SJSA1 (cell line): ENCODE data around the gene TICRR. TPM values are rescaled to one million over a fixed set of nuclear protein-coding genes. Genes with fewer than 3 reads are reported as not detected.
"Not testable (repeated sequence)": the region's sequence is repeated elsewhere in the genome, so short reads cannot be mapped to it uniquely, and the experiment has no call there.

Experiments
- DNase-seq, 2 experiments: peaks; one replicate each; pipeline ENCODE4 v3.0.0-alpha.2; 2015 to 2020; ENCODE audit warnings: low spot score in 2 of 2, low read depth in 1 of 2
- H3K27ac ChIP-seq: fragments of 250-450 bp; sonication (Bioruptor Pico); 2 replicates; pipeline ENCODE4 v1.5.1; 2020; ENCODE audit warnings: mild to moderate bottlenecking, moderate library complexity
- H3K27me3 ChIP-seq: fragments of 250-450 bp; sonication (Bioruptor Pico); replicated peaks from 2 replicates; pipeline ENCODE4 v1.5.1; 2020; ENCODE audit warnings: mild to moderate bottlenecking, moderate library complexity
- H3K36me3 ChIP-seq: fragments of 250-450 bp; sonication (Bioruptor Pico); 2 replicates; pipeline ENCODE4 v1.5.1; 2020; ENCODE audit warnings: mild to moderate bottlenecking
- H3K4me1 ChIP-seq: fragments of 250-450 bp; sonication (Bioruptor Pico); replicated peaks from 2 replicates; pipeline ENCODE4 v1.6.1; 2021; ENCODE audit warnings: mild to moderate bottlenecking
- H3K4me3 ChIP-seq: fragments of 250-450 bp; sonication (Bioruptor Pico); 2 replicates; pipeline ENCODE4 v1.5.1; 2020; ENCODE audit warnings: mild to moderate bottlenecking
- H3K9me3 ChIP-seq: fragments of 250-450 bp; sonication (Bioruptor Pico); replicated peaks from 2 replicates; pipeline ENCODE4 v1.5.1; 2020; ENCODE audit warnings: mild to moderate bottlenecking
- total RNA-seq: library from RNA; depleted of rRNA; stranded (reverse); fragments of >200 nt; shearing (Covaris generic); gene quantifications from 2 replicates; pipeline ENCODE4 v1.2.3, GENCODE V29; 2014

Gene TICRR
- total RNA-seq, 1 experiment from 2014 or later: 10.5 TPM

- H3K4me3 ChIP-seq: no peak overlapping the region
- DNase-seq: no peak
- no peak overlapping the region for H3K27ac ChIP-seq
- no peaks in the 10 kb centered on the region for H3K36me3 ChIP-seq
- peaks cover 11% of the 10 kb centered on the region for H3K27me3 ChIP-seq
- H3K4me1 ChIP-seq: no peaks in the 10 kb centered on the region
- H3K9me3 ChIP-seq: no peaks in the 10 kb centered on the region; the same call in 1 of the 2 replicates
These were observed 21.6 kb upstream of the TICRR start for GRCh38 chr15:89553632-89554031.

GRCh38 chr15:89554247-89554646 is 21.0 kb upstream of the TICRR start:
- Histone ChIP-seq H3K36me3 (no peaks in the 10 kb centered on the region), H3K27ac (no peak overlapping the region), H3K4me3 (no peak overlapping the region), H3K9me3 (no peaks in the 10 kb centered on the region; the same call in 1 of the 2 replicates), H3K4me1 (no peaks in the 10 kb centered on the region), H3K27me3 (peaks cover 15% of the 10 kb centered on the region)
- no peak for DNase-seq

- Histone ChIP-seq H3K36me3 (no peaks in the 10 kb centered on the region), H3K9me3 (no peaks in the 10 kb centered on the region; the same call in 1 of the 2 replicates), H3K4me1 (no peaks in the 10 kb centered on the region), H3K27me3 (peaks cover 21% of the 10 kb centered on the region), H3K4me3 (no peak overlapping the region), H3K27ac (no peak overlapping the region)
- DNase-seq: no peak
These were observed 19.5 kb upstream of the TICRR start for GRCh38 chr15:89555768-89556167.

GRCh38 chr15:89556413-89557262 is 18.6 kb upstream of the TICRR start:
- no peaks in the 10 kb centered on the region for H3K36me3 ChIP-seq
- H3K4me3 ChIP-seq: no peak overlapping the region
- DNase-seq: peak; percentile 44 to 64
- H3K27ac ChIP-seq: no peak overlapping the region
- peaks cover 22% of the 10 kb centered on the region for H3K27me3 ChIP-seq
- H3K4me1 ChIP-seq: no peaks in the 10 kb centered on the region
- H3K9me3 ChIP-seq: no peaks in the 10 kb centered on the region

- Histone ChIP-seq H3K27me3 (peaks cover 24% of the 10 kb centered on the region; the same call in 1 of the 2 replicates), H3K36me3 (no peaks in the 10 kb centered on the region), H3K4me1 (no peaks in the 10 kb centered on the region), H3K9me3 (no peaks in the 10 kb centered on the region), H3K4me3 (no peak overlapping the region), H3K27ac (no peak overlapping the region)
- DNase-seq: no peak
These were observed 15.5 kb upstream of the TICRR start for GRCh38 chr15:89559769-89560264.

GRCh38 chr15:89566181-89566580 is 9.1 kb upstream of the TICRR start:
- no peaks in the 10 kb centered on the region for H3K4me1 ChIP-seq
- no peak for DNase-seq

GRCh38 chr15:89566621-89567294 is 8.5 kb upstream of the TICRR start:
- H3K36me3 ChIP-seq: no peaks in the 10 kb centered on the region
- H3K4me3 ChIP-seq: no peak overlapping the region
- H3K27ac ChIP-seq: no peak overlapping the region
- no peak for DNase-seq
- H3K4me1 ChIP-seq: no peaks in the 10 kb centered on the region
- H3K9me3 ChIP-seq: no peaks in the 10 kb centered on the region
- H3K27me3 ChIP-seq: peaks cover 17% of the 10 kb centered on the region

More at GRCh38 chr15:89566181-89566580, 9.1 kb upstream of the TICRR start:
- H3K27ac ChIP-seq: no peak overlapping the region
- no peak overlapping the region for H3K4me3 ChIP-seq
- no peaks in the 10 kb centered on the region for H3K9me3 ChIP-seq
- H3K27me3 ChIP-seq: peaks cover 17% of the 10 kb centered on the region
- no peaks in the 10 kb centered on the region for H3K36me3 ChIP-seq

- Histone ChIP-seq H3K27me3 (peaks cover 7% of the 10 kb centered on the region; the same call in 1 of the 2 replicates), H3K4me3 (no peak overlapping the region), H3K27ac (no peak overlapping the region), H3K9me3 (no peaks in the 10 kb centered on the region), H3K4me1 (no peaks in the 10 kb centered on the region), H3K36me3 (no peaks in the 10 kb centered on the region)
- no peak for DNase-seq
These were observed 6.1 kb upstream of the TICRR start for GRCh38 chr15:89569090-89569745.

GRCh38 chr15:89575656-89576416 is 567 bp downstream of the TICRR start:
- H3K9me3 ChIP-seq: no peaks in the 10 kb centered on the region
- DNase-seq: peak in 1 of 2 experiments; percentile 46
- H3K27me3 ChIP-seq: 0 out of 2 replicates have a peak, but pooled peaks cover 2% of the 10 kb centered on the region
- H3K4me3 ChIP-seq: peak overlapping the region; percentile 73
- H3K36me3 ChIP-seq: peaks cover 41% of the 10 kb centered on the region
- peak overlapping the region; percentile 57 for H3K27ac ChIP-seq
- H3K4me1 ChIP-seq: peaks cover 14% of the 10 kb centered on the region

GRCh38 chr15:89576417-89576773 is 1.1 kb downstream of the TICRR start:
- H3K36me3 ChIP-seq: peaks cover 47% of the 10 kb centered on the region
- 0 out of 2 replicates have a peak, but pooled peaks cover 2% of the 10 kb centered on the region for H3K27me3 ChIP-seq
- peaks cover 14% of the 10 kb centered on the region for H3K4me1 ChIP-seq
- H3K9me3 ChIP-seq: no peaks in the 10 kb centered on the region
- peak overlapping the region; percentile 73 for H3K4me3 ChIP-seq
- DNase-seq: no peak
- H3K27ac ChIP-seq: no peak overlapping the region

- Histone ChIP-seq H3K4me1 (peaks cover 14% of the 10 kb centered on the region), H3K27ac (no peak overlapping the region), H3K4me3 (no peak overlapping the region), H3K36me3 (peaks cover 57% of the 10 kb centered on the region), H3K27me3 (no peaks in the 10 kb centered on the region), H3K9me3 (no peaks in the 10 kb centered on the region)
- DNase-seq: no peak
These were observed 2.5 kb downstream of the TICRR start for GRCh38 chr15:89577776-89578115.

GRCh38 chr15:89578146-89578545 is 2.9 kb downstream of the TICRR start:
- no peak overlapping the region for H3K4me3 ChIP-seq

GRCh38 chr15:89580747-89581146 is 5.5 kb downstream of the TICRR start:
- H3K27ac ChIP-seq, H3K4me3 ChIP-seq, H3K9me3 ChIP-seq, H3K27me3 ChIP-seq, DNase-seq: not testable (repeated sequence)
- Histone ChIP-seq H3K4me1 (peaks cover 14% of the 10 kb centered on the region), H3K36me3 (peaks cover 83% of the 10 kb centered on the region)

More at GRCh38 chr15:89578146-89578545, 2.9 kb downstream of the TICRR start:
- Histone ChIP-seq H3K4me1 (peaks cover 14% of the 10 kb centered on the region), H3K9me3 (no peaks in the 10 kb centered on the region), H3K27ac (no peak overlapping the region), H3K27me3 (no peaks in the 10 kb centered on the region), H3K36me3 (peaks cover 61% of the 10 kb centered on the region)
- DNase-seq: no peak
